ENCODE results near the gene MASP1. TPM values are rescaled to one million over a fixed set of nuclear protein-coding genes. Genes with fewer than 3 reads are reported as not detected.
"Not testable (repeated sequence)": the region's sequence is repeated elsewhere in the genome, so short reads cannot be mapped to it uniquely, and the experiment has no call there.

Gene MASP1
- total RNA-seq, 2 experiments from 2014 or later: not detected

DNA sequence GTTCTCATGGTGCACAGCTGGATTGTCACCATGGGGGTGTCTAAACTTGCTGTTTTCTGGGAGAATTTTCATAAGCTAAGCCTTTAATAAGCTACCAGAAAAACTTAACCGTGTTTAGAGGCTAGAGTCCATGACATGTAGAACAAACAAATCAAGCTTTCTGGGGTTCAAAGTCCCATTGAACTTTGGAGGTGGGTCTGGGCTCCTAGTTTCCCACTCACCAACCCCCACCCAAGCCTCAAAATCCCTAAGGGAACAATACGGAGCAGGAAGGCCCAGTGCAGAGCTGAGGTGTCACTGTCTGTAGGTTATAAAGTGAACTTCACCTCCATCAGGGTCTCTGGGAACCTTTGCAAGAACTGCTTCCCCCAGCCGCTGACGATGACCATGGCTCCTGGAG, 68.7 kb downstream of the MASP1 start:
- CTCF ChIA-PET: interaction anchor here (0.9 to 1.3 kb wide), 4 partner anchors 22 to 457 kb away, joined by 3 read pairs; no protein-coding TSS in a partner anchor
- H3K4me1 Mint-ChIP-seq: no peaks in the 10 kb centered on the region

DNA sequence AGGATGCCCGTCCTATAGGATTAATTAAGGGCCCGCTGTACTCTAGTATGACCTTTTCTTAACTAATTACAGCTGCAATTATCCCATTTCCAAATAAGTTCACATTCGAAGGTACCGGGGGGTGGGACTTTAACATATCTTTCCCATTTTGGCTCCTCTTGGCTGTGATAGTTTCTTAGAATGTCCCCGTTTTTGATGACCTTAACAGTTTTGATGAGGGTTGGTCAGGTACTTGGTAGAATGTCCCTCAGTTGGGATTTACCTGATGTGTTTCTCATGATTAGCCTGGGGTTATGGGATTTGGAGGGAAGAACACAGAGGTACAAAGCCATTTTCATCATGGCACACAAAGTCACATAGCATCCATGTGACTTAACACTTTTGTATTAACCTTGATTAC, 76.1 kb downstream of the MASP1 start:
- CTCF ChIA-PET: no interaction called here
- DNase-seq: no peak
- ATAC-seq: no peak
- Mint-ChIP-seq H3K4me3 (no peak overlapping the region), H3K36me3 (no peaks in the 10 kb centered on the region), H3K9me3 (ENCODE audit: low read depth) (no peaks in the 10 kb centered on the region), H3K27me3 (peaks cover 6% of the 10 kb centered on the region), H3K4me1 (no peaks in the 10 kb centered on the region), H3K27ac (no peak overlapping the region)

More for the DNA sequence above, 68.7 kb downstream of the MASP1 start:
- Mint-ChIP-seq H3K27me3 (peaks cover 3% of the 10 kb centered on the region), H3K4me3 (no peak overlapping the region), H3K36me3 (no peaks in the 10 kb centered on the region), H3K27ac (no peak overlapping the region), H3K9me3 (ENCODE audit: low read depth) (no peaks in the 10 kb centered on the region)
- DNase-seq: no peak
- ATAC-seq: no peak

DNA sequence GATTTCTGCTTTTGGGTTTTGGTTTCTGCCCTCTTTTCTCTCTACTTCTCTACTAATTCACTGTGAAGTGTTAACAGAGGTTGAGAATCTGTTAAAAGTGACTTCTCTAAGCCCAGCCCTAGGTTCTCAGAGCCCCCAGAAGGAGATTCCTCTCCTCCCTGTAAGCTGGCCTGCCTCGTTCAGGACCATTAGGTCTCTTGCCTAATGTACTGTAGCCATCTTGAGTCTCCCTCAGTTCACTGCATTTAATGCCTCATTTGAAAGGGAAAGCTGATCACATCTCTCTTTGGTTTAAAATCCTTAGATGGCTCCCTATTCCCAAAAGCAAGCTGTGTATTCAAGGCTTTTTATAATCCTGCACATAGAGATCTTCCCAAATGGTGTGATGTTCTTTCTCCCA, 77.9 kb downstream of the MASP1 start:
- no peak for ATAC-seq
- H3K27ac Mint-ChIP-seq: no peak overlapping the region
- CTCF ChIA-PET: no interaction called here

DNA sequence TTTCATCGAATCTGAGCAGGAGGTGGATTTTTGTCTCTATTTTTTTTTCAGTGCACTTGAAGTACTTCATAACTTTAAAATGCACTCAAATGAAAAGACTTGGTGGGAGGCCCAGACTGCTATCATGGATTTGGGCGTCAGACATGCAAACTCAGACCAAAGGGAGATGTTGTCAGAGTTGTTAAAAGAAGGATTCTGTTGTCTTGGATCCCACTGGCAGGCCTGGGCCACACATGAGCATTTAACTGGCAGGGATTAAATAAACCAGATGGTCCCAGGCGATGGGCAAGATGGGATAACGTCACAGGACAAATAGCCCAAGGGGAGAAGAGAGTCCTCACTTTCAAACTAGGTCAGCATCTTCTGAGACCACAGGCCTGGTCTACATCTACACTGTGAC, 78.8 kb downstream of the MASP1 start:
- Mint-ChIP-seq H3K4me1 (no peaks in the 10 kb centered on the region), H3K4me3 (no peak overlapping the region), H3K27me3 (peaks cover 17% of the 10 kb centered on the region), H3K27ac (no peak overlapping the region), H3K9me3 (ENCODE audit: low read depth) (peaks cover 2% of the 10 kb centered on the region), H3K36me3 (peaks cover 2% of the 10 kb centered on the region)
- CTCF ChIA-PET: no interaction called here
- ATAC-seq: no peak
- DNase-seq: no peak

More for the DNA sequence above, 77.9 kb downstream of the MASP1 start:
- no peak for DNase-seq
- H3K36me3 Mint-ChIP-seq: peaks cover 2% of the 10 kb centered on the region
- peaks cover 16% of the 10 kb centered on the region for H3K27me3 Mint-ChIP-seq
- H3K4me1 Mint-ChIP-seq: no peaks in the 10 kb centered on the region
- peaks cover 2% of the 10 kb centered on the region for H3K9me3 Mint-ChIP-seq (ENCODE audit: low read depth)
- no peak overlapping the region for H3K4me3 Mint-ChIP-seq

DNA sequence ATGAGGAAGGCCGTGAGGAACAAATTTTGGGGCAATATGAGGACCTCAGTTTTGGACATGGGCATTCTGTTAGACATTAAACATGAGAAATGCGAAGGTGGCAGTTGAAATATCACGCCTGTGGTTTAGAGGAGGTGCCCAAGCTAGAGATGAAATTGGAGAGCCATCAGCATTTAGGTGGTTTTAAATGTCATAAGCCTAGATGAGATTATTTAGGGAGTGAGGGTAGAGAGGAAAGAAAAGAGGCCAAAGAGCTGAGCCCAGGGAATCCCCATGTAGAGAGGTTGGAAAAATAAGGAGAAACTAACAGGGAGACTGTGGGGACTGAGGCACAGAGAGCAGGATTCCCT, 79.4 kb downstream of the MASP1 start:
- no peak overlapping the region for H3K4me3 Mint-ChIP-seq
- DNase-seq (no peak), ATAC-seq (no peak)
- CTCF ChIA-PET: no interaction called here
- no peaks in the 10 kb centered on the region for H3K4me1 Mint-ChIP-seq
- H3K27ac Mint-ChIP-seq: no peak overlapping the region
- peaks cover 2% of the 10 kb centered on the region for H3K36me3 Mint-ChIP-seq
- H3K9me3 Mint-ChIP-seq (ENCODE audit: low read depth): peaks cover 2% of the 10 kb centered on the region
- H3K27me3 Mint-ChIP-seq: peaks cover 20% of the 10 kb centered on the region

DNA sequence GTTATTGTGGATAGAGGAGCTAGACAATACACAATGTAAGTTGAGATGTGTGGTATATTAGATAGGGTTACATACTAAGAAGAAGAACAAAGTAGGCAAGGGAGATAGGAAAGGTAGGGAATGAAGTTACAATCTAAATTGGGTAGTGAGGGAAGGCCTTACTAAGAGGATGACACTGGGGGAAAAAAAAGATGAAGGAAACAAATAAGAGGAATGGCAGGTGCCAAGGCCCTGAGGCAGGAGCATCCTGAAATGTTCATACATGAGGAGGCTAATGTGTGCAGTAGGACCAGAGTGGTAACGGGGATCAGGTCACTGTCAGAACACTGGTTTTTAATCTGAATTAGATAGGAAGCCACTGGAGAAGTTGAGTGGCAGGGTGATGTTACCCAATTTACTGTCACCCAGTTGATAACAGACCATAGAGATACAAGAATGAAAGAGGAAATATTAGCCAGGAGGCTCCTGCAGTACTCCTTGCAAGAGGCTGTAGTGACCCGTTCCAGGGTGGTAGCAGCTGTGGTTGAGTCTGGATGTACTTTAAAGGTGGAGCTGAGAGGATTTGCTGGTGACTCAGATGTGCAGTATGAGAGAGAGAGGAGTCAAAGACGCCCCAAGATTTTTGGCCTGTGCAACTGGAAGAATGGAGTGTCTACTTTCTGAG, 79.9 kb downstream of the MASP1 start:
- no peak overlapping the region for H3K27ac Mint-ChIP-seq
- ATAC-seq (no peak), DNase-seq (no peak)
- peaks cover 20% of the 10 kb centered on the region for H3K27me3 Mint-ChIP-seq
- no peak overlapping the region for H3K4me3 Mint-ChIP-seq
- H3K36me3 Mint-ChIP-seq: peaks cover 2% of the 10 kb centered on the region
- H3K9me3 Mint-ChIP-seq (ENCODE audit: low read depth): peaks cover 2% of the 10 kb centered on the region
- H3K4me1 Mint-ChIP-seq: no peaks in the 10 kb centered on the region
- CTCF ChIA-PET: no interaction called here

DNA sequence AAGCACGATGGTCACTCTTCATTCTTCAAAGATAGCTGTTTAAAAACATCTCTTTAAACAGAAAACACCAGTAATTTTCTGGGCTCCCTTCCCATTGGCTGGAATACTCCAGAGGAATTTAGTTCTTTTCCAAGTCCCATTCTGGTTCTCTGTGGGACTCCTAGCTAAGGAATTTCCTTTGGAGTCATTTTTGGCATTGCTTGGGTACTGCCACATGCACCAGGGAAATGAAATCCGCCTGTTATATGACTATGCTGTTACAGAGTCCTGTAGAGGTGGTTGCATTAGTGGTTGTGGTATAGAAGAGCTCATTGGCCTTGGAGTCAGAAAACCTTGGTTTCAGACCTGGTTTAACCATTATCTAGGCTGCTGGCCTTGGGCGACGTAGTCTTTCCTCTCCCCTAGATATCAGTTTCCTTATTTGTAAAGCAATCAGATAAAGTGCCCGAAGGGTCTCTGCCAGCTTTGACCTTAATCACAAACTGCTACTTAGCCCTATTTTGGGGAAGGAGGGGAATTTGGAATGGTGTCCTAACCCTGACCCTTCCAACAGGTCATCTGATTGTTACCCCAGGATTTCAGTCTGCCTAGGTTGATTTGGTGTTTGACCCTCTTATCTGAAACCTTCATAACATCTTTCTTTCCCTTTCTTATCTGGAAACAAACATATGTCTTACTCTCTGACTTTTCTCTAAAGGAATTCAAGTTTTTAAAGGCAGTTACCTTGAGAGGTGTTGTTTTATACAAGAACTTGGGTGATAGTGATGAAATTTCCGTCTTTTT, 80.8 kb downstream of the MASP1 start:
- Mint-ChIP-seq H3K27ac (no peak overlapping the region), H3K36me3 (peaks cover 2% of the 10 kb centered on the region), H3K27me3 (peaks cover 20% of the 10 kb centered on the region), H3K9me3 (ENCODE audit: low read depth) (peaks cover 2% of the 10 kb centered on the region), H3K4me3 (no peak overlapping the region), H3K4me1 (no peaks in the 10 kb centered on the region)
- CTCF ChIA-PET: interaction anchor here (1.0 to 1.8 kb wide), 3 partner anchors 9 to 469 kb away, joined by 3 to 8 read pairs (median 3); no protein-coding TSS in a partner anchor
- no peak for ATAC-seq
- no peak for DNase-seq

DNA sequence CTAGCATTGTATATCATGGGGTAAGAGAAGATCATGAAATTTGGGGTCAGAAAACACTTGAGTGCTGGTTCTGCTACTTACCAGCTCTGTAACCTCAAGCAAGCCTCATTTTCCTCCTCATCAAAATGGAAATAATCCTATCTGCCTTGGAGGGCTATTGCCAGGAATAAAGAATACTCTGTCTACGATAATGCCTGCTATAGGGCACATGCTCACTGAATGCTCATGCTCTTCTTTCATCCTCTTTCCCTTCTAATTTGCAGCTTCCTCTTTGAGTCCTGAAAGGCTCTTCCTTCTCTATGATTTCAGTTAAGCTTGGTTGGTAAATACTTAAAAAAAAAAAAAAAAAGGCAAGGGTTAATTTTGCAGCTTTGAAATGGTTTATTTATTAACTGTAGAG, 81.4 kb downstream of the MASP1 start:
- H3K4me3 Mint-ChIP-seq: no peak overlapping the region
- H3K27ac Mint-ChIP-seq: no peak overlapping the region
- ATAC-seq (no peak), DNase-seq (no peak)
- H3K9me3 Mint-ChIP-seq (ENCODE audit: low read depth): peaks cover 2% of the 10 kb centered on the region
- H3K4me1 Mint-ChIP-seq: no peaks in the 10 kb centered on the region
- peaks cover 2% of the 10 kb centered on the region for H3K36me3 Mint-ChIP-seq
- peaks cover 26% of the 10 kb centered on the region for H3K27me3 Mint-ChIP-seq
- CTCF ChIA-PET: interaction anchor here (0.6 to 1.8 kb wide), 4 partner anchors 10 to 1136 kb away, joined by 3 to 8 read pairs (median 3); no protein-coding TSS in a partner anchor

DNA sequence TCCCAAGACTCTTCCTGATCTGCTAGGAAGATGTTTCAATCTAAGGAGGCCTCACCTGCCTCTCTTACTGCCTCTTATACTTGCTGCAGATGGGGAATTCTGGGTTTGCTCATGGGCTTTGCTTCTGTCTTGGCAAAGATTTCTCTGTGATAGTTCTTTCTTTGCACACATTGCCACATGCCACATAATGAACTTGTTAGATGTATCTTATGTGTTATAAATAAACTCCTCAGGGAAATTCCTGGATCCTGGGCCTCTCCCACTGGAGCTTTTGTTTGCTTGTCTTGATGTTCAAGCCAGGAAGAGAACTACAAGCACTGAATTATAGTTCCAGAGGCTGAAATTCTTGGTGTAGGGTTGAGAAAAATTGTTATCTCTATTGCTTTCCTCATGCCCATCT, 82.0 kb downstream of the MASP1 start:
- H3K4me1 Mint-ChIP-seq: no peaks in the 10 kb centered on the region
- H3K4me3 Mint-ChIP-seq: no peak overlapping the region
- ATAC-seq: no peak
- H3K27me3 Mint-ChIP-seq: peaks cover 30% of the 10 kb centered on the region
- no peak overlapping the region for H3K27ac Mint-ChIP-seq
- CTCF ChIA-PET: interaction anchor here (0.6 to 1.8 kb wide), 2 partner anchors 11 to 1137 kb away, joined by 3 to 8 read pairs; no protein-coding TSS in a partner anchor
- H3K36me3 Mint-ChIP-seq: peaks cover 2% of the 10 kb centered on the region
- peaks cover 2% of the 10 kb centered on the region for H3K9me3 Mint-ChIP-seq (ENCODE audit: low read depth)
- DNase-seq: no peak

DNA sequence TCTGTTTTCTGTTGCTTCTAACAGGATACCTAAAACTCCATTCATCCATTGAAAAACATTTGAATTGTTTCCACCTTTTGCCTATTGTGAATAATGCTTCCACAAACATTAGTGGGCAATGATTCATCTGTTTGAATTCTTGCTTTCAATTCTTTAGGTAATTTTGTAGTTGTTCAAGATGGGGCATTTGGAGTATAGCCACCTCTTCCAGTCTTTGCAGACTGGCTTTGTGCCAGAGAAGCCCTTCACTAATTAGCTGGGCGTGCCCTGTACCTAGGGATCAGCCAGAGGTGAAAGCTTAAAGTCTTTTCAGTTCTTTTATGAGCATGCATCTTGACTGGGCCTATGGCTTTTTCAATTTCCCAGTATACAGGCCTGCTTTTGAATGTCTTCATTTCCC, 83.4 kb downstream of the MASP1 start:
- H3K4me1 Mint-ChIP-seq: no peaks in the 10 kb centered on the region
- ATAC-seq: no peak
- H3K36me3 Mint-ChIP-seq: peaks cover 2% of the 10 kb centered on the region
- peaks cover 2% of the 10 kb centered on the region for H3K9me3 Mint-ChIP-seq (ENCODE audit: low read depth)
- CTCF ChIA-PET: no interaction called here
- no peak overlapping the region for H3K4me3 Mint-ChIP-seq
- H3K27me3 Mint-ChIP-seq: peaks cover 31% of the 10 kb centered on the region
- H3K27ac Mint-ChIP-seq: no peak overlapping the region
- no peak for DNase-seq

DNA sequence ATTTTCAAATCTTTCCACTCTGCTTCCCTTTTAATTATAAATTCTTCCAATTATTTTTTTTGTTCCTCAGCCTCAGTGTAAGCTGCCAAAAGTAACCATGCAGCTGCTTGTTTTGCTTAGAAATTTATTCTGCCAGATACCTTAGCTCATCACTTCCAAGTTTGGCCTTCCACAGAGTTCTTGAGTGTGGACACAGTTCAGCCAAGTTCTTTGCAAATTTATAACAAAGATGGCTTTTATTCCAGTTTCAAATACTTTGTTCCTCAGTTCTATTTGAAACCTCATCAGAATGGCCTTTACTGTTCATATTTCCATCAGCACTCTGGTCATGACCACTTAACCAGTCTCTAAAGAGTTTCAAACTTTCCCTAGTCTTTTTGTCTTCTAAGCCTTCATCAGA, 83.9 kb downstream of the MASP1 start:
- CTCF ChIA-PET: no interaction called here
- Mint-ChIP-seq H3K9me3 (ENCODE audit: low read depth) (peaks cover 2% of the 10 kb centered on the region), H3K36me3 (peaks cover 2% of the 10 kb centered on the region), H3K27ac (no peak overlapping the region), H3K4me3 (no peak overlapping the region), H3K27me3 (peaks cover 35% of the 10 kb centered on the region), H3K4me1 (no peaks in the 10 kb centered on the region)
- no peak for ATAC-seq
- no peak for DNase-seq

DNA sequence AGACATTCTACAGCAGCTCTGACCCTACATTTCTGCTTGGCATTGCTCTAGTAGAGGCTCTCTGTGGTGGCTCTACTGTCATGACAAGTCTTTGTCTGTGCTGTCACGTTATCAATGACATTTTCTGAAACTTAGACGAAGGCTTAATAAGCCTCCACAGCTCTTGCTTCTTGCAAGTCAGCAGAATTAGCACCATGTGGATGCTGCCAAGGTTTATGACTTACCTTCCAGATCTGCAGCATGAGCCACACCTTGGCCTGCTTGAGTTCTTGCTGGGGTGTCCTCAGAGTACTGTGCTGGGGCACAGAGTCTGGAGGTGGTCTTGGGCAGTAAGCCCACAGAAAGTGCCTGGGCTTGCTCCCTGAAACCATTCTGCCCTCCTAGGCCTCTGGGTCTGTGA, 84.5 kb downstream of the MASP1 start:
- H3K27ac Mint-ChIP-seq: no peak overlapping the region

DNA sequence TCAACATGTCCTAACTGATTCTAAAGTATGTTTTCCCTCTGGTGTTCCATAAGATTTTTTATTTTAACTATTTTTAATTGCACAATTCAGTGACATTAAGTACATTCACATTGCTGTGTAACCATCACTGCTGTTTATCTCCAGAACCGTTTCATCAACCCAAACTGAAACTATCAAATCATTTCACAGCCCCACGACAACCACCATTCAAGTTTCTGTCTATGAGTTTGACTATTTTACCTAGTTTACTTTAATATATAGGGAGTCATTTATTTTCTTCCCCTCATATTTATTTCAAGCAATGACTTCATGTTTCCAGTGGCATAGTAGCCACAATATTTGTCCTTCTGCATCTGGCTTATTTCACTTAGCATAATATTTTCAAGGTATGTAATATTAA, 85.9 kb downstream of the MASP1 start:
- Mint-ChIP-seq H3K9me3 (ENCODE audit: low read depth) (peaks cover 2% of the 10 kb centered on the region), H3K27me3 (peaks cover 47% of the 10 kb centered on the region), H3K4me3 (no peak overlapping the region), H3K4me1 (no peaks in the 10 kb centered on the region), H3K36me3 (peaks cover 2% of the 10 kb centered on the region), H3K27ac (no peak overlapping the region)
- CTCF ChIA-PET: no interaction called here
- DNase-seq (no peak), ATAC-seq (no peak)

More for the DNA sequence above, 84.5 kb downstream of the MASP1 start:
- Mint-ChIP-seq H3K4me1 (no peaks in the 10 kb centered on the region), H3K4me3 (no peak overlapping the region), H3K9me3 (ENCODE audit: low read depth) (peaks cover 2% of the 10 kb centered on the region), H3K36me3 (peaks cover 2% of the 10 kb centered on the region), H3K27me3 (peaks cover 40% of the 10 kb centered on the region)
- CTCF ChIA-PET: no interaction called here
- ATAC-seq: no peak
- DNase-seq: no peak

DNA sequence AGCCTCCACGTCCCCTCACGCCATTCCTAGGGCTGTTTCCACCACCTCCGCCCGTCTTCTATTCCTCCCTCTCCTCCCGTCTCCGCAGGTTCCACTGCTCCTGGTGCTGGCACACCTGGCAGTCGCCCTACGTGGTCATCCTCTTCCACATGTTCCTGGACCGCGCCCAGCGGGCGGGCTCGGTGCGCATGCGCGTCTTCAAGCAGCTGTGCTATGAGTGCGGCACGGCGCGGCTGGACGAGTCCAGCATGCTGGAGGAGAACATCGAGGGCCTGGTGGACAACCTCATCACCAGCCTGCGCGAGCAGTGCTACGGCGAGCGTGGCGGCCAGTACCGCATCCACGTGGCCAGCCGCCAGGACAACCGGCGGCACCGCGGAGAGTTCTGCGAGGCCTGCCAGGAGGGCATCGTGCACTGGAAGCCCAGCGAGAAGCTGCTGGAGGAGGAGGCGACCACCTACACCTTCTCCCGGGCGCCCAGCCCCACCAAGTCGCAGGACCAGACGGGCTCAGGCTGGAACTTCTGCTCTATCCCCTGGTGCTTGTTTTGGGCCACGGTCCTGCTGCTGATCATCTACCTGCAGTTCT, 92.0 kb downstream of the MASP1 start:
- not testable (repeated sequence) for H3K36me3 Mint-ChIP-seq; H3K4me1 Mint-ChIP-seq; H3K4me3 Mint-ChIP-seq; H3K27ac Mint-ChIP-seq; ATAC-seq; DNase-seq; H3K9me3 Mint-ChIP-seq (ENCODE audit: low read depth)
- H3K27me3 Mint-ChIP-seq: peaks cover 27% of the 10 kb centered on the region
- CTCF ChIA-PET: interaction anchor here (0.9 kb wide), 1 partner anchor 11 kb away, joined by 3 read pairs; no protein-coding TSS in a partner anchor
